Right hindlimb (tissue), 1 donor: ENCODE measurements around the gene KLF1.
"Not testable (repeated sequence)": the region's sequence is repeated elsewhere in the genome, so short reads cannot be mapped to it uniquely, and the experiment has no call there.

Source experiments
- DNase-seq: peaks from one replicate; pipeline ENCODE4 v3.0.0-alpha.2; 2018

The KLF1 gene

GRCh38 chr19:12866416-12867119 is 20.4 kb downstream of the KLF1 start:
- DNase-seq, result no peak

GRCh38 chr19:12865746-12866415 is 21.1 kb downstream of the KLF1 start:
- DNase-seq, result no peak

- no peak for DNase-seq
Observed at GRCh38 chr19:12864721-12865715, 22.0 kb downstream of the KLF1 start.

- DNase-seq, result no peak
Observed at GRCh38 chr19:12864143-12864542, 22.9 kb downstream of the KLF1 start.

GRCh38 chr19:12859546-12859945 is 27.5 kb downstream of the KLF1 start:
- DNase-seq, result no peak

- DNase-seq, result no peak
Observed at GRCh38 chr19:12858041-12858928, 28.7 kb downstream of the KLF1 start.

- no peak for DNase-seq
Observed at GRCh38 chr19:12856653-12857052, 30.3 kb downstream of the KLF1 start.

- peak; percentile 88 for DNase-seq
Observed at GRCh38 chr19:12847159-12848139, 39.6 kb downstream of the KLF1 start.

- DNase-seq, result not testable (repeated sequence)
Observed at GRCh38 chr19:12846613-12847012, 40.4 kb downstream of the KLF1 start.

GRCh38 chr19:12843999-12844732 is 42.8 kb downstream of the KLF1 start:
- no peak for DNase-seq

GRCh38 chr19:12843328-12843727 is 43.7 kb downstream of the KLF1 start:
- DNase-seq, result no peak

GRCh38 chr19:12842511-12842910 is 44.5 kb downstream of the KLF1 start:
- no peak for DNase-seq

GRCh38 chr19:12841094-12841493 is 45.9 kb downstream of the KLF1 start:
- no peak for DNase-seq

- no peak for DNase-seq
Observed at GRCh38 chr19:12840091-12841079, 46.6 kb downstream of the KLF1 start.

- DNase-seq, result no peak
Observed at GRCh38 chr19:12838886-12839756, 47.9 kb downstream of the KLF1 start.

GRCh38 chr19:12838182-12838885 is 48.7 kb downstream of the KLF1 start, which contains the start of gene MAST1:
Gene MAST1 (plus strand): TSS chr19:12838515. CDS start chr19:12838573, 58 bp downstream.
- DNase-seq, result no peak

GRCh38 chr19:12837225-12837624 is 49.8 kb downstream of the KLF1 start:
- no peak for DNase-seq
